SK-N-MC (cell line): Measurements from ENCODE around the gene UBE2K.

Experiments used
- DNase-seq: peaks from one replicate; pipeline ENCODE4 v3.0.0-alpha.2; 2011; ENCODE audit warnings: low read depth, low spot score
- H3K27ac ChIP-seq: fragments of 200-600 bp; sonication (generic); 2 replicates; pipeline ENCODE4 v1.5.1; 2016; ENCODE audit warnings: mixed run types
- H3K36me3 ChIP-seq: fragments of 200-600 bp; sonication (generic); 2 replicates; pipeline ENCODE4 v1.6.1; 2017; ENCODE audit warnings: antibody characterized with exemption, low read length, mixed read lengths; ENCODE audit not compliant: insufficient read depth
- H3K4me3 ChIP-seq: fragments of 200-600 bp; sonication (generic); 2 replicates; pipeline ENCODE4 v1.5.1; 2016
- H3K9ac ChIP-seq: fragments of 200-600 bp; sonication (generic); 2 replicates; pipeline ENCODE4 v1.8.0; 2017; ENCODE audit warnings: mixed run types, mixed read lengths; ENCODE audit not compliant: insufficient read length
- H3K9me3 ChIP-seq: fragments of 200-600 bp; sonication (generic); 2 replicates; pipeline ENCODE4 v1.6.1; 2017; ENCODE audit warnings: low read depth, mild to moderate bottlenecking, antibody characterized with exemption, low read length, moderate library complexity, mixed read lengths
- EZH2 ChIP-seq: fragments of 200-600 bp; sonication (generic); IDR thresholded peaks from one replicate; pipeline ENCODE4 v1.6.1; 2017; ENCODE audit warnings: antibody characterized with exemption
- FOXP2 ChIP-seq: optimal IDR thresholded peaks from 2 replicates; pipeline ENCODE3; 2011; ENCODE audit warnings: mild to moderate bottlenecking, moderate library complexity; ENCODE audit not compliant: insufficient read depth; ENCODE audit errors: extremely low read length, control extremely low read depth
- POLR2AphosphoS5 ChIP-seq: IDR thresholded peaks from 2 replicates; pipeline ENCODE4 v1.6.1; 2012; ENCODE audit warnings: mild to moderate bottlenecking, low read depth, low read length, borderline replicate concordance

Gene UBE2K

GRCh38 chr4:39741401-39741800 is 43.5 kb downstream of the UBE2K start:
- DNase-seq = no peak
- Histone ChIP-seq H3K9ac (no peak overlapping the region), H3K27ac (peak overlapping the region; percentile 61), H3K36me3 (peaks cover 58% of the 10 kb centered on the region), H3K9me3 (no peaks in the 10 kb centered on the region), H3K4me3 (no peak overlapping the region)
- TF ChIP-seq FOXP2 (no peak), EZH2 (no peak), POLR2AphosphoS5 (no peak)

GRCh38 chr4:39745920-39746319 is 48.0 kb downstream of the UBE2K start:
- DNase-seq = no peak
- H3K9ac ChIP-seq = no peak overlapping the region
- H3K9me3 ChIP-seq = no peaks in the 10 kb centered on the region
- no peak for TF ChIP-seq EZH2
- TF ChIP-seq POLR2AphosphoS5 = no peak
- TF ChIP-seq FOXP2 = no peak
- H3K27ac ChIP-seq = peak overlapping the region; percentile 58
- H3K4me3 ChIP-seq = no peak overlapping the region
- H3K36me3 ChIP-seq = peaks cover 70% of the 10 kb centered on the region

- no peak for TF ChIP-seq POLR2AphosphoS5
- TF ChIP-seq EZH2 = no peak
- TF ChIP-seq FOXP2 = no peak
- no peak overlapping the region for H3K27ac ChIP-seq
- no peaks in the 10 kb centered on the region for H3K9me3 ChIP-seq
- no peak for DNase-seq
- H3K9ac ChIP-seq = no peak overlapping the region
- H3K36me3 ChIP-seq = peaks cover 72% of the 10 kb centered on the region
- no peak overlapping the region for H3K4me3 ChIP-seq
Observed at GRCh38 chr4:39750216-39750615, 52.3 kb downstream of the UBE2K start.

GRCh38 chr4:39754309-39754708 is 56.4 kb downstream of the UBE2K start:
- TF ChIP-seq POLR2AphosphoS5 (no peak), FOXP2 (no peak), EZH2 (no peak)
- DNase-seq = no peak
- Histone ChIP-seq H3K9me3 (no peaks in the 10 kb centered on the region), H3K27ac (no peak overlapping the region), H3K36me3 (peaks cover 72% of the 10 kb centered on the region), H3K9ac (no peak overlapping the region), H3K4me3 (no peak overlapping the region)

- H3K36me3 ChIP-seq = peaks cover 74% of the 10 kb centered on the region
- H3K4me3 ChIP-seq = no peak overlapping the region
- H3K27ac ChIP-seq = no peak overlapping the region
- DNase-seq = no peak
- TF ChIP-seq FOXP2 (no peak), POLR2AphosphoS5 (no peak), EZH2 (no peak)
- H3K9me3 ChIP-seq = no peaks in the 10 kb centered on the region
- H3K9ac ChIP-seq = no peak overlapping the region
Observed at GRCh38 chr4:39756159-39756558, 58.2 kb downstream of the UBE2K start.

GRCh38 chr4:39758176-39758575 is 60.2 kb downstream of the UBE2K start:
- Histone ChIP-seq H3K36me3 (peaks cover 75% of the 10 kb centered on the region), H3K9me3 (no peaks in the 10 kb centered on the region), H3K27ac (no peak overlapping the region), H3K9ac (no peak overlapping the region), H3K4me3 (no peak overlapping the region)
- TF ChIP-seq FOXP2 = no peak
- TF ChIP-seq EZH2 = no peak
- no peak for TF ChIP-seq POLR2AphosphoS5
- DNase-seq = no peak

GRCh38 chr4:39759569-39759968 is 61.6 kb downstream of the UBE2K start:
- no peak overlapping the region for H3K4me3 ChIP-seq
- H3K27ac ChIP-seq = no peak overlapping the region
- no peaks in the 10 kb centered on the region for H3K9me3 ChIP-seq
- no peak for DNase-seq
- TF ChIP-seq EZH2 = no peak
- no peak for TF ChIP-seq POLR2AphosphoS5
- no peak for TF ChIP-seq FOXP2
- peaks cover 82% of the 10 kb centered on the region for H3K36me3 ChIP-seq
- H3K9ac ChIP-seq = no peak overlapping the region

- Histone ChIP-seq H3K27ac (no peak overlapping the region), H3K9me3 (no peaks in the 10 kb centered on the region), H3K9ac (no peak overlapping the region), H3K36me3 (peaks cover 79% of the 10 kb centered on the region), H3K4me3 (no peak overlapping the region)
- TF ChIP-seq FOXP2 (no peak), POLR2AphosphoS5 (no peak), EZH2 (no peak)
- no peak for DNase-seq
Observed at GRCh38 chr4:39761005-39761667, 63.2 kb downstream of the UBE2K start.
